GM19397 (cell line): Measurements from ENCODE around the gene MAGI1.
"Not testable (repeated sequence)": the region's sequence is repeated elsewhere in the genome, so short reads cannot be mapped to it uniquely, and the experiment has no call there.

Experiments used
- ATAC-seq: cut with Tn5 transposase; IDR thresholded peaks from one replicate; pipeline ENCODE4 v1.9.1; 2021; ENCODE audit warnings: mild to moderate bottlenecking, moderate library complexity; ENCODE audit not compliant: unreplicated experiment

MAGI1 gene

GRCh38 chr3:65642883-65643282, 395.8 kb downstream of the MAGI1 start:
- no peak for ATAC-seq

GRCh38 chr3:65641777-65642176, 396.9 kb downstream of the MAGI1 start:
- ATAC-seq, result no peak

- no peak for ATAC-seq
Measured at GRCh38 chr3:65641045-65641444, 397.7 kb downstream of the MAGI1 start.

- ATAC-seq, result no peak
Measured at GRCh38 chr3:65639444-65639843, 399.3 kb downstream of the MAGI1 start.

- ATAC-seq, result no peak
Measured at GRCh38 chr3:65638301-65638700, 400.4 kb downstream of the MAGI1 start.

GRCh38 chr3:65636326-65636725, 402.4 kb downstream of the MAGI1 start:
- no peak for ATAC-seq

GRCh38 chr3:65635657-65636056, 403.1 kb downstream of the MAGI1 start:
- ATAC-seq, result no peak

GRCh38 chr3:65633018-65633638, 405.6 kb downstream of the MAGI1 start:
- ATAC-seq, result no peak

- no peak for ATAC-seq
Measured at GRCh38 chr3:65632414-65632813, 406.3 kb downstream of the MAGI1 start.

GRCh38 chr3:65628978-65629377, 409.7 kb downstream of the MAGI1 start:
- ATAC-seq, result no peak

- ATAC-seq, result no peak
Measured at GRCh38 chr3:65627062-65627461, 411.7 kb downstream of the MAGI1 start.

GRCh38 chr3:65625305-65625704, 413.4 kb downstream of the MAGI1 start:
- no peak for ATAC-seq

- no peak for ATAC-seq
Measured at GRCh38 chr3:65623362-65623761, 415.4 kb downstream of the MAGI1 start.

GRCh38 chr3:65619888-65620287, 418.8 kb downstream of the MAGI1 start:
- no peak for ATAC-seq

- no peak for ATAC-seq
Measured at GRCh38 chr3:65619451-65619881, 419.3 kb downstream of the MAGI1 start.

- no peak for ATAC-seq
Measured at GRCh38 chr3:65618599-65618998, 420.1 kb downstream of the MAGI1 start.

GRCh38 chr3:65617787-65618186, 420.9 kb downstream of the MAGI1 start:
- no peak for ATAC-seq

GRCh38 chr3:65617209-65617608, 421.5 kb downstream of the MAGI1 start:
- ATAC-seq, result no peak

- ATAC-seq, result no peak
Measured at GRCh38 chr3:65616563-65616962, 422.2 kb downstream of the MAGI1 start.

- ATAC-seq, result no peak
Measured at GRCh38 chr3:65615329-65615728, 423.4 kb downstream of the MAGI1 start.

- no peak for ATAC-seq
Measured at GRCh38 chr3:65614585-65614984, 424.1 kb downstream of the MAGI1 start.

GRCh38 chr3:65607965-65608460, 430.7 kb downstream of the MAGI1 start:
- ATAC-seq, result not testable (repeated sequence)

- ATAC-seq, result no peak
Measured at GRCh38 chr3:65607101-65607500, 431.6 kb downstream of the MAGI1 start.
